K562 (cell line): ENCODE results near the gene NR2C2AP. TPM values are rescaled to one million over a fixed set of nuclear protein-coding genes. Genes with fewer than 3 reads are reported as not detected.

ENCODE experiments used
- E2F6 ChIP-seq, 2 experiments: IDR thresholded peaks; 2 replicates each; pipeline ENCODE4 v1.6.1; 2011; ENCODE audit warnings: borderline replicate concordance in 1 of 2, control low read depth in 1 of 2, low read depth in 1 of 2, low read length in 1 of 2, mild to moderate bottlenecking in 1 of 2, mixed read lengths in 1 of 2, moderate library complexity in 1 of 2; ENCODE audit not compliant: insufficient read depth in 1 of 2, insufficient read length in 1 of 2, poor library complexity in 1 of 2, severe bottlenecking in 1 of 2; ENCODE audit errors: extremely low read depth in 1 of 2
- HINFP ChIP-seq: fragments of 450-650 bp; conservative IDR thresholded peaks from 2 replicates; pipeline ENCODE4 v1.6.1; 2016; ENCODE audit warnings: missing genetic modification characterization, low read depth, mild to moderate bottlenecking, control low read depth, missing compliant biosample characterization
- PATZ1 ChIP-seq: fragments of 250-450 bp; sonication (Bioruptor Pico); IDR thresholded peaks from 2 replicates; pipeline ENCODE4 v1.5.0; 2020; ENCODE audit warnings: mild to moderate bottlenecking, borderline replicate concordance
- REST ChIP-seq, 2 experiments: fragments of 450-650 bp; formaldehyde crosslinking in 1 of 2; IDR thresholded peaks; 2 replicates each; pipeline versions ENCODE4 v1.4.0 to v1.6.1; 2014 to 2020; ENCODE audit warnings: mild to moderate bottlenecking in 2 of 2, borderline replicate concordance in 1 of 2, low read depth in 1 of 2
- SIN3A ChIP-seq, 2 experiments: fragments of 150-350 bp in 1 of 2; IDR thresholded peaks; 2 replicates each; pipeline ENCODE4 v1.6.1; 2011 to 2016; ENCODE audit warnings: borderline replicate concordance in 2 of 2, low read depth in 2 of 2, low read length in 2 of 2, mild to moderate bottlenecking in 2 of 2, moderate library complexity in 2 of 2; ENCODE audit not compliant: control insufficient read depth in 1 of 2
- SRF ChIP-seq, 2 experiments: fragments of 250-450, 450-650 bp in 1 of 2; sonication (Bioruptor Pico) in 1 of 2; sonication (generic) in 1 of 2; formaldehyde crosslinking; IDR thresholded peaks; 2 replicates each; pipeline versions ENCODE4 v1.5.0 to v1.5.1; 2020 to 2022; ENCODE audit warnings: mild to moderate bottlenecking in 1 of 2, missing genetic modification reagents in 1 of 2
- polyA plus RNA-seq, 8 experiments: library from polyadenylated mRNA; depleted of rRNA in 4 of 8; stranded (reverse) in 5 of 8; unstranded in 3 of 8; fragments of >200 nt; fragmentation: Nextera tagmentation in 2 of 8; fragmentation: Illumina TruSeq in 1 of 8; extraction: Ambion mirVana in 2 of 8; extraction: Trizol in 1 of 8; gene quantifications; 2 replicates each; pipeline versions ENCODE4 v1.2.1 to v1.2.3, GENCODE V29; 2011 to 2014; ENCODE audit warnings: inconsistent platforms in 1 of 8, missing spikeins in 1 of 8
- total RNA-seq, 7 experiments: library from RNA; depleted of rRNA in 6 of 7; stranded (reverse); fragments of >200 nt in 6 of 7; fragmentation: Illumina TruSeq in 2 of 7; extraction: Trizol in 2 of 7; gene quantifications; 2 replicates each; pipeline versions ENCODE4 v1.2.1 to v1.2.3, GENCODE V29; 2011 to 2021; ENCODE audit warnings: low replicate concordance in 1 of 7

Gene NR2C2AP
- total and polyA plus RNA-seq, 9 of the 15 experiments (the other 6 are each of a cell fraction or from before 2014, with no cell fraction given), result 23.7 to 77.4 (median 32.4) TPM

GRCh38 chr19:19203012-19203856 is at the start of gene NR2C2AP (continued):
- TF ChIP-seq HINFP (tag) (peak; percentile 69), E2F6 (IDR thresholded peaks at IDR 0.05; ENCODE audit: borderline replicate concordance in 1 of 2, extremely low read depth in 1 of 2, insufficient read depth in 1 of 2, insufficient read length in 1 of 2, low read depth in 1 of 2, low read length in 1 of 2, poor library complexity in 1 of 2, severe bottlenecking in 1 of 2) (peak; percentile 93 to 97), PATZ1 (no peak), REST (IDR thresholded peaks at IDR 0.05; ENCODE audit: borderline replicate concordance) (peak; percentile 17; the same call in 1 of the 2 replicates), REST (CRISPR knock-in tag; IDR thresholded peaks at IDR 0.05; ENCODE audit: low read depth) (no peak), SRF (CRISPR knock-in tag; IDR thresholded peaks at IDR 0.05) (peak in 1 of 2 experiments; percentile 20; a peak in 1 of 4 replicates), SIN3A (IDR thresholded peaks at IDR 0.05; ENCODE audit: borderline replicate concordance in 2 of 2, control insufficient read depth in 1 of 2, low read depth in 2 of 2, low read length in 2 of 2) (peak; percentile 34 to 68; a peak in 2 of 4 replicates)
